HG03520 (cell line): Measurements from ENCODE around the gene DLG2.

ENCODE experiments used
- ATAC-seq: cut with Tn5 transposase; IDR thresholded peaks from one replicate; pipeline ENCODE4 v1.9.1; 2021; ENCODE audit warnings: mild to moderate bottlenecking, moderate library complexity; ENCODE audit not compliant: unreplicated experiment

Gene DLG2

GRCh38 chr11:83538286-83538685 lies 2088.9 kb downstream of the DLG2 start:
- no peak for ATAC-seq

GRCh38 chr11:83537131-83537610 lies 2090.0 kb downstream of the DLG2 start:
- ATAC-seq = no peak

DNA sequence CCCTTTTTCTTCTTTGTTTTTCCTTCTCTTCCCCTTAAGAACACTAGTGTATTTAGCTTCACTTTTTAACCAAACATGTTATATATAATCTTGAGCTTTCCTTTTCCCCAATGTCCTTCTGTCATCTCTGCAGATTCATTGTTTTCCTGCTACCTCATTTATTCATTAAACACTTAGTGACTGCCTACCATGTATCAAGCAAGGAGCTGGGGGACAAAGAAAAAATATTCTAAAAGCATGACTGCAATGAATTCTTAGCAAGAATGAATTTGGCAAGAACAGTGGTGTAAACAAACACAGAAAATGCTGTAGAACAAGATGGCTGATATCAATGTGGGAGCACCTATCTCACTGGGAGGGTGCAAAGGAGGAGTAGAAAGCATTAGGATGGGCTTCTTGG lies 2094.0 kb downstream of the DLG2 start:
- no peak for ATAC-seq

GRCh38 chr11:83528877-83529276 lies 2098.3 kb downstream of the DLG2 start:
- no peak for ATAC-seq

DNA sequence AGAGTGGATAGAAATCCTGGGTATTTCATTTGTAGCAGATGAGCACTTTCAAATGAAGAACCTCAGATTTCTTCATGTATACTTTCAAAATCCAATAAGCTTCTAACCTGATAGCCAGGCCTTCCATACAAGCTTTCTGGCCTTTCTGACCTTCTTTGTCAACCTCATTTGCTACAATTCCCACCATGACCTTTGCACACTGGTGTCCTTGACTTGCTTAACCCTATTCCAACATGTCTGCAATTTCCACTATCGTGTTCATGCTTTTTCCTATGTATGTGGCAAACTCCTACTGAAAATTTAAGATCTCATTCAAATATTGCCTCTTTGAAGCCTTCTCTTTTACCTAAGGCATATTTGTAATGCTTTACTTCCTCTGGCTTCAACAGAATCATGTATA lies 2098.9 kb downstream of the DLG2 start:
- ATAC-seq = no peak

DNA sequence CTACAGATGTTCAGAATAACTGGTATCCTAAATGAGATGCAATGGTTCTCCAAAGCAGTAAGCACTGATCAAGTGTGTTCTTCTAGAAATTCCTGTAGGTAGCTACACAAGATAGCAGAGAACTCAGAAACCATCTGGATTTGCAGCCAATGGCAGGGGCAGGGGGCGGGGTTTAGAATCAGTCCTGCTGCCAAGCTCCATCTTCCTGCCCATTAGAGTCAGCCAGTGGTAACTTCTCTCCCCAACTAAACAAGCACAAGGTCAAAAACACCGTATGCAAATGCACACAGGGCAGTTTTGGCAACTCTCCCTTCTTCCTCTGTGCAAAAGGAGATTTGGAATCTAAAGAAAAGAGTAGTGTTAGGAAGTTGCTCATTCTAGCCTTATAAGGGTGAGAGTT lies 2103.5 kb downstream of the DLG2 start:
- no peak for ATAC-seq

DNA sequence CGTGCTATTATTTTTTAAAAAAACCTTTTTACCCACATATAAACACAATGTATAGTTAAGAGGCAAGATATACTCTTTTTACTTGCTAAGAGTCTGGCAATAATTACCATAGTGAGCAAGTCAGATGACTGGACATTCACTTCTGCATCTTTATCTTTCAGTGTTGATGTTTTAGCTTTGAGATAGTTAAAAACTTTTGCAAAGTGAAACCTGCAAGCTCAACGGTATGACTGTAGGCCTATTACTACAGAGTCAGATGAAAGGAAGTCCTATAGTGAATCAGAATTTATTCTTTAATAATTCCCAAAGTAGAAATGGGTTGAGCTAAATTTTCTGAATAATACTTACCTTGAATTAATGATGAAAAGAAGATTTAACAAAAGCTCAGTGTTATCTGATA lies 2104.2 kb downstream of the DLG2 start:
- ATAC-seq = no peak

- ATAC-seq = no peak
Observed at GRCh38 chr11:83521647-83522596, 2105.2 kb downstream of the DLG2 start.

GRCh38 chr11:83520849-83521248 lies 2106.3 kb downstream of the DLG2 start:
- ATAC-seq = no peak

DNA sequence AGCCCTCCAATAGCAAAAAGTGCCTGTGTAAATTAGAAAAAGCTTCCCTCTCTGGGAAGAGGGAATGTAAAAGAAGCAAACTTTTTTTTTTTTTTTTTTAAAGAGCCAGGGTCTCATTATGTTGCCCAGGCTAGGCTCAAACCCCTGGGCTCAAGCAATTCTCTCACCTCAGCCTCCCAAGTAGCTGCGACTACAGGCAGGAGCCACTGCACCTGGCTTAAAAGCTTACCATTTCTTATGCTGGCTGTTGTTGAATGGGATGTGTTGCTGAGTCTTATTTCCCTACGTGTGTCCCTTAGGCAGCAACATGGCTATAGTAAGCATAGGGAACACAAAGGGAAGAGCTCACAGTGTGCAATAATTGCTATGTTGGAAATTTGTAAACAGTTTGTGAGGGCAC lies 2115.5 kb downstream of the DLG2 start:
- no peak for ATAC-seq

GRCh38 chr11:83510530-83511460 lies 2116.3 kb downstream of the DLG2 start:
- no peak for ATAC-seq

GRCh38 chr11:83508804-83509203 lies 2118.3 kb downstream of the DLG2 start:
- no peak for ATAC-seq

- ATAC-seq = no peak
Observed at GRCh38 chr11:83502041-83502440, 2125.1 kb downstream of the DLG2 start.

GRCh38 chr11:83493917-83494316 lies 2133.2 kb downstream of the DLG2 start:
- no peak for ATAC-seq

GRCh38 chr11:83493034-83493433 lies 2134.1 kb downstream of the DLG2 start:
- ATAC-seq = no peak

DNA sequence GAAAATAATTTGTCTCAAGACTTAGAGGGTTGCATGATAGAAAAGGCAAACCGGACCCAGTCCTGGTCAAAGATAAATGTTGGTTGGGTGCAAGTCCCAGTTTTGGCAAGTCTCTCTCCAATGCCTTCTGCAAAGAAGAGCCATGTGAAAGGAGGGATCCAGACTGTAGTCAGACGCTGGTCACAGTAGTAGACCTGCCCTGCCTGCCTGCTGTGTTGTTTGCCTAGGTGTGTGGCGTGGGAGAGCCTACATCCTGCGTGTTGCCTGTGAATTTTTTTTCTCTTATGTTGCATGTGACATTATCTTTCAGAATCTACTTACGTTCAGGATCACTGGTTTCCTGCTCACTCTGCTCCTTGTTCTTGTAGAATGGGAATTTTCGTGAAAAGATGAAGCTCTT lies 2143.3 kb downstream of the DLG2 start:
- no peak for ATAC-seq

GRCh38 chr11:83480811-83481210 lies 2146.3 kb downstream of the DLG2 start:
- no peak for ATAC-seq

DNA sequence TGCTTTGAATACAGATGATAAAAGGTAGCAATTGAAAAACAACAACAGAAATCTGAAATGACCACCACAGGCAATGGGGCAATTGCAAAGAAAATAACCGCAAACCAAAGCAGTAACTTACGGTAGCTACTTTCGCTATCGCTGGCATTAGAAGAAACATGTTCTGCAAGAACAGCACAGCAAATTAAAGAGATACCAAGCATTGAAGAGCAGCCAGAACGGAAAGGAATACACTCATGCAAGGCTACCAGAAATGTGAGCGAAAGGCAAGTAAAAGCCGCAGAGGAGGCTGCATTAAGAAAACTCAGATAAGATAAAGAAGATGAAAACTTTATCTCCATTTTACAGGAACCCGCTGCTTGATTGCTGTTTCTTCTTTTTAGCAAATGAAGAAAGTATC lies 2146.9 kb downstream of the DLG2 start:
- no peak for ATAC-seq

DNA sequence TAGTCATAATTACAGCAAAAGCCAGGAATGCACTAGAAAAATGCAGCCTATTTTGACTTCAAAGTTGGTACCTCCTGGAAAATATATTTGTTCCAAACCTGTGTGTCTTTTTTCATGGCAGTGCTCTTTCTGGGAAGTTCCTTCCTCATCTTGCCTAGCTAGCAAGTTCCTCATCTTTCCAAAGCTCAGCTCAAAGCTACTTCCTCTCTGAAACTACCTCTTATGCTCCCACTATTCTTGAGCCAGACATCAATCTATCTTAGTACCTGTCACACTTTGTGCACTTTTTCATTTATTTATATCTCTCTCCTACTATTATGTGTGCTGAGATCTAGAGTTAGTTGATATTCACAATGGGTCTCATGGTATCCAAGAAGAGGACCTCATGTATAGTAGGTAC lies 2149.4 kb downstream of the DLG2 start:
- no peak for ATAC-seq

DNA sequence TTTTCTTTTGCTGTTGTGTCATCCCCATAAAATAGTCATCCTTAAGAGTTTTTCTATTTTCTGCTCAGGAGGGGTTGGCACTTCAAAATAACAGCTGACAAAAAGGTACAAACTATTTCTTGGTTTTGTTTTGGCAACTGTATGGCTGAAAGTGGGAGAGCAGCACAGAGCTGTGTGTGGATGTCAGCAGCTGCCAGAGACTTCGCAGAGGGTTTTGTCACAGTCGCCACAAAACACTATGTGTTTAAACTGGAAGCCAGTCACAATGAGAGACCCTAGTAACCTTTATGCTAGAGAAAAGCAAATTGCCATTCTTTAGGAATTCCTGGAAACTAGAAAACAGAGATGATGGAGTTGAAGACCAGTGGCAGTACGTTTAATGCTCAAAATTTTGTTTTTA lies 2151.4 kb downstream of the DLG2 start:
- no peak for ATAC-seq

DNA sequence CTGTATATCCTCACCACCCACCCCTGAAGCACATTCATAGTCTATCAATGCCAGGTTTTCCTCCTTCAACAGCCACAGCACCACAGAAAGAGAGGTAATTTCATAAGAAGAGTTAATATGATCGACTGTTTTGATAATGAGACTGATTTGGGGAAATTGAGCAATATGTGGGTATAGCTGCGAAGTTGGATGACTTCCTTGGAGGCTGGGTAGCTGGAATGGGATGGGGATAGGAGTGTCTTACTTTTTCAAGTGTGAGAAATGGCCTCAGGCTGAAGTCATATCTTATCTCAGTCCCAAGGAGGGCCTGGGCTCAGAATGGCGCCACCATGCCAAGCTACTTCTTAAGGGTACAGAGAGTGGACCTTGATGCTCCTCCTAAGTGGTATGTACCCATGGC lies 2153.4 kb downstream of the DLG2 start:
- no peak for ATAC-seq

DNA sequence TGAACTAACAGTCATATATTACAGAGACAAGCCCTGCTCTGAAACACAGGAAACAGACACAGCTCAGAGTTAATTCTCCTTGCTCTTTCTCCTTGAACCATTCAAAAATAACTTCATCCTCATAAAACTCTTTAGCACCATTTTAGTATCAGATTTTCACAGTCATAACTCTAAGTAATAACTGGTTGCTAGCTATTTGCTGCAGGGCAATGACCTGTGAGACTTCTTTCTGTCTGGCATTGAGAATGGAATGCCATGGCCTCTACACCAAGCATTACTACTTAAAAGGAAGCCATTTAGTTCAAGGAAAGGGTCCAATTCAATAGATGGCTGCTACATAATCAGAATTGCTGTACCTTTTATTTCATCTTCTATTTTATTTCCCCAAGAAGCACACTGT lies 2154.3 kb downstream of the DLG2 start:
- ATAC-seq = no peak
